GM18870 (cell line): ENCODE data around the gene MAPK12.
"Not testable (repeated sequence)": the region's sequence is repeated elsewhere in the genome, so short reads cannot be mapped to it uniquely, and the experiment has no call there.

Experiments
- ATAC-seq: cut with Tn5 transposase; IDR thresholded peaks from one replicate; pipeline ENCODE4 v1.9.1; 2021; ENCODE audit warnings: moderate library complexity; ENCODE audit not compliant: unreplicated experiment

MAPK12 gene

GRCh38 chr22:50282361-50283155 lies 21.1 kb upstream of the MAPK12 start:
- no peak for ATAC-seq

GRCh38 chr22:50281957-50282356 lies 20.5 kb upstream of the MAPK12 start:
- ATAC-seq, result no peak

GRCh38 chr22:50281384-50281760 lies 19.9 kb upstream of the MAPK12 start:
- no peak for ATAC-seq

- no peak for ATAC-seq
Observed at GRCh38 chr22:50280708-50281383, 19.4 kb upstream of the MAPK12 start.

GRCh38 chr22:50280022-50280707 lies 18.7 kb upstream of the MAPK12 start:
- ATAC-seq, result no peak

- no peak for ATAC-seq
Observed at GRCh38 chr22:50278956-50279619, 17.6 kb upstream of the MAPK12 start.

GRCh38 chr22:50278461-50278860 lies 17.0 kb upstream of the MAPK12 start:
- no peak for ATAC-seq

GRCh38 chr22:50277761-50278160 lies 16.3 kb upstream of the MAPK12 start:
- no peak for ATAC-seq

- ATAC-seq, result no peak
Observed at GRCh38 chr22:50276143-50276542, 14.7 kb upstream of the MAPK12 start.

GRCh38 chr22:50275181-50276055 lies 13.9 kb upstream of the MAPK12 start:
- no peak for ATAC-seq

- no peak for ATAC-seq
Observed at GRCh38 chr22:50274771-50275170, 13.3 kb upstream of the MAPK12 start.

GRCh38 chr22:50274311-50274710 lies 12.8 kb upstream of the MAPK12 start:
- no peak for ATAC-seq

GRCh38 chr22:50273781-50274180 lies 12.3 kb upstream of the MAPK12 start:
- ATAC-seq, result not testable (repeated sequence)

- ATAC-seq, result not testable (repeated sequence)
Observed at GRCh38 chr22:50273352-50273751, 11.9 kb upstream of the MAPK12 start.

- ATAC-seq, result no peak
Observed at GRCh38 chr22:50272044-50272802, 10.7 kb upstream of the MAPK12 start.

- ATAC-seq, result no peak
Observed at GRCh38 chr22:50271519-50271970, 10.1 kb upstream of the MAPK12 start.

- no peak for ATAC-seq
Observed at GRCh38 chr22:50270666-50271394, 9.3 kb upstream of the MAPK12 start.

- ATAC-seq, result no peak
Observed at GRCh38 chr22:50269970-50270665, 8.6 kb upstream of the MAPK12 start, which contains the start of gene MAPK11. Gene MAPK11, minus strand, starts transcription at chr22:50270380. Its CDS starts 88 bp downstream, at chr22:50270292.
